ENCODE results near the gene HPDL.
A peak's percentile ranks its signal among the peaks of the same experiment; 100 is the strongest.

The HPDL gene

GRCh38 chr1:45345014-45345413 lies 18.3 kb downstream of the HPDL start:
- TF ChIP-seq CTCF (IDR thresholded peaks at IDR 0.05; ENCODE audit: control insufficient read depth, extremely low read depth, insufficient read depth) = no peak
- H3K4me3 ChIP-seq (ENCODE audit: low read depth, low read length) = no peak overlapping the region
- no peak for DNase-seq (ENCODE audit: low read depth)

- TF ChIP-seq CTCF (IDR thresholded peaks at IDR 0.05; ENCODE audit: control insufficient read depth, extremely low read depth, insufficient read depth) = no peak
- no peak overlapping the region for H3K4me3 ChIP-seq (ENCODE audit: low read depth, low read length)
- DNase-seq (ENCODE audit: low read depth) = no peak
Measured at GRCh38 chr1:45346473-45346872, 19.8 kb downstream of the HPDL start.

- DNase-seq (ENCODE audit: low read depth) = no peak
- H3K4me3 ChIP-seq (ENCODE audit: low read depth, low read length) = no peak overlapping the region
Measured at GRCh38 chr1:45348020-45348419, 21.3 kb downstream of the HPDL start.

GRCh38 chr1:45348609-45348965 lies 21.9 kb downstream of the HPDL start:
- TF ChIP-seq CTCF (IDR thresholded peaks at IDR 0.05; ENCODE audit: control insufficient read depth, extremely low read depth, insufficient read depth) = no peak
- DNase-seq (ENCODE audit: low read depth) = no peak
- H3K4me3 ChIP-seq (ENCODE audit: low read depth, low read length) = no peak overlapping the region

More at GRCh38 chr1:45348020-45348419, 21.3 kb downstream of the HPDL start:
- TF ChIP-seq CTCF (IDR thresholded peaks at IDR 0.05; ENCODE audit: control insufficient read depth, extremely low read depth, insufficient read depth) = no peak

GRCh38 chr1:45348966-45349677 lies 22.4 kb downstream of the HPDL start:
- TF ChIP-seq CTCF (IDR thresholded peaks at IDR 0.05; ENCODE audit: control insufficient read depth, extremely low read depth, insufficient read depth) = no peak
- DNase-seq (ENCODE audit: low read depth) = peak; percentile 68
- no peak overlapping the region for H3K4me3 ChIP-seq (ENCODE audit: low read depth, low read length)

GRCh38 chr1:45351508-45351907 lies 24.8 kb downstream of the HPDL start:
- no peak for TF ChIP-seq CTCF (IDR thresholded peaks at IDR 0.05; ENCODE audit: control insufficient read depth, extremely low read depth, insufficient read depth)
- no peak overlapping the region for H3K4me3 ChIP-seq (ENCODE audit: low read depth, low read length)
- DNase-seq (ENCODE audit: low read depth) = no peak

- no peak for TF ChIP-seq CTCF (IDR thresholded peaks at IDR 0.05; ENCODE audit: control insufficient read depth, extremely low read depth, insufficient read depth)
- no peak overlapping the region for H3K4me3 ChIP-seq (ENCODE audit: low read depth, low read length)
- no peak for DNase-seq (ENCODE audit: low read depth)
Measured at GRCh38 chr1:45353685-45354084, 27.0 kb downstream of the HPDL start.

Data from LNCaP clone FGC (cell line).